Stimulated activated CD4-positive, alpha-beta T cell treated with anti-CD3 and anti-CD28 coated beads, Interleukin-4, amount 100 ng/mL, for 48 hours (primary cell): ENCODE measurements around the gene MEIKIN.

ENCODE experiments used
- DNase-seq, 2 donors: peaks; one replicate each; pipeline ENCODE4 v3.0.0-alpha.2; 2020; ENCODE audit warnings: low read depth in 2 of 2

The MEIKIN gene

GRCh38 chr5:131974016-131974415 is 28.6 kb upstream of the MEIKIN start:
- DNase-seq: no peak

- DNase-seq: no peak
Observed at GRCh38 chr5:131973089-131973712, 27.7 kb upstream of the MEIKIN start.

DNA sequence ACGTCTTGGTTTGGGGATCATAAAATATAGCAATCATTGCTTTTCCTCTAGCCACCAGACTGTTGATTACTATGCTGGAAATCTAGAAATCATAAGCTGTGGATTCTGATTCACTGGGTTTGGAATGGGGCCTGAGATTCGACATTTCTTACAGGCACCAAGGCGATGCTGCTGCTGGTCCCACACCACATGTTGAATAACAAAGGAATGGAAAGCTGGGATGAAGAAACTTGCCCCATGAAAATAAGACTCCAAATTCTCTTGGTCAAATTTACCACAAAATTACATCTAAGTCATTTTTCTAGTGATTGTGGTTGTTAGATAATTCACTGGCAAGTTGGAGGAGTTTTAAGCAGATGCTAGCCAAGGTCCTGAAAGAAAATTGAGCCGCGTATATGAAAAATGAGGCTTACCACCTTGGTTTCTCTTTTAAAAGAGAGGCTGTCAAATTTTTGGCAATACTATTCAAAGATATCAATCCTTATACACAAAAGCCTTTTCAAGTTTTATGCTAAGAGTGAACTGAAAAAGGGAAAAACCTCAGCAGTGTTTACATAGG is 23.0 kb upstream of the MEIKIN start:
- DNase-seq: no peak

DNA sequence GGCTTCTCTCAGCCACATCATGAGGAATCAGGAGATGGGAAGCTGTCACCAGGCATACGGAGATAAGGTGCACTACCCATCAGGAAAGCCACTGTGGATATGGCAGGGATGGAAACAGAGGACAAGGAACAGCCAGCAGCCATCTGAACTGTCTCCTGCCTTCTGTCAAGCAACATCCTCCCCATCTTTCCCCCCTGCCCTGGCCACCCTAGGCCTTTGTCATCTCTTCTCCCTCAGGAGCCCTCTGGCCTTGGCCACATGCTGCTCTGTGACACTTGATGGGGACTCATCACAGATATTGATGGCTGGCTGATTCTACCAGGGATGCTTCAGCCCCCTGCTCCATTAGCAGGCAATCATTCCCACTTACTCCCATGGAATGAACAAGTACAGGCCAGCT is 21.1 kb upstream of the MEIKIN start:
- DNase-seq: no peak

DNA sequence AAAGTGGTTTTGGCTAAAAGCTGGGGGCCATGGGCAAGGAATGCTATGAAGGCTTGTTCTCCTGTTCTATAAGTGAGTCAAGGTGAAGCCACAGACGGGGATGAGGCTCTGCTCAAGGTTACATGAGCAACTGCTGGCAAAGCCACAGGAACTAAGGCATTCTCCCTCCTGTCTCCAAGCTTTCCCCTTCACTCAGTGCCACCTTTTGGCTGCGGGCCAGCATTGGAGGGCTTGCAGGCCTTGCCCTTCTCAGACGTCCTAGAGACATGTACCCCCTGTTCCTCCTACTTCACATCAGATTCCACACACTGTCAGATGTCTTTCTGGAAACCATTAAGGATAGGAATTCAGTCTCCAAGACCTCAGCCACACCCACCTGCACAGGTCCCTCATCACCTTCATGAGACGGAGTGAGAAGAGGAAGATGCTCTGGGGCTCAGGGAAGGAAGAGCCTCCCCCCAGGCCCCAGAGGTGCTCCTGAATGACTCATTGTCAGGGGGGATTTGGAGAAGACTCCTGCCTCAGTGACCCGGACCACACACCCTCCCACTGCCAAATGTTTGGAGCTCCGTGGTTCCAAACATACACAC is 20.5 kb upstream of the MEIKIN start:
- DNase-seq: no peak

DNA sequence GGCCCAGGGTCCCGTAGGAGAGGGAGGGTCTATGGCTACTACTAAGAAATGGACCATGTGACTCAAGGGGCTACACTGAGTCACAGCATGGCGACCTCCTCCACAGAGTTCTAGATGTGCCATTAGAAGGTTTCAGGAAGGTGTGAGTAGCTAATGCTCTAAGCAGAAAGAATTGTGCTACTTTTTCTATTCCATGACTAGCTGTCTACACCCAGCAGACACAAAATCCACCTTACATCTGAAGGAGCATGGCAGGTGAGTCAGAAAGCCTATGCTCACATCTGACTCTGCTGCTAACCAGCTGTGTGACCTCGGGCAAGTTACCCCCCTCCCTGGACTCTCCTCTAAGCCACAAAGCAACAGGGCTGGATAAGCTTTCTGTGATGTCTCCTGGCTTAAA is 14.4 kb upstream of the MEIKIN start:
- DNase-seq: no peak

GRCh38 chr5:131959136-131959535 is 13.7 kb upstream of the MEIKIN start:
- no peak for DNase-seq

DNA sequence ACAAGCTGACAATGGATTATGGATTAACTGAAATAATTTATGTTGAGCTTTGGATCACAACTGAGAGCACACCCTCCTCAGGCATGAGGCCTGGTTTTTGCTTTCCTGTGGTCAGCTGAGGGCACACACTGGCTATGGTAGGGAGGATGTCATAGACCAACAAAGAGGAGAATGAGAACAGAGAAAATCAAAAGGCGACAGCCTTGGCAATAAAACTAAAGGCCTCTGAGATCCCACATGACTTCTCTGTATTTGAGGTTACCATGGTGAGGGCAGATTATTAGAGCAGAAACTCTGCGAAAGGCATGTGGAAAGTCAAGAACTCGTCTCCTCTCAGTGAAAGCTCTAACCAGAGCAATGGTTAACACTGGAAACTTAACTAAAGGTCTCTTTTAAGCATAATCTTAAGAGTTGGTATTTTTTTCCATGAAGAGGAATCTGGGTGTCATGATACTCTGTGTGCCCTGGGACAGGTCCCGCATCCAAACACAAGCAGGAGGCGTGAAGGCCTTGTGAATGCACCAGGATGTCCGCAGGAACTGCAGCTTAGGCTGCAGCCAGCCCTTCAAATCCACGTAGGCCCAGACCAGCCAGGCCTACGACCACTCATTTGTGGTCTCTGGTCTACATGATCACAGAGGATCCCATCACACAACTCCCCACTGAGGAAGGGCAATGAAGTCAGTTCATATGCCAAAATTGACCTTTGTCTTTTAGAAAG is 12.4 kb upstream of the MEIKIN start:
- no peak for DNase-seq

DNA sequence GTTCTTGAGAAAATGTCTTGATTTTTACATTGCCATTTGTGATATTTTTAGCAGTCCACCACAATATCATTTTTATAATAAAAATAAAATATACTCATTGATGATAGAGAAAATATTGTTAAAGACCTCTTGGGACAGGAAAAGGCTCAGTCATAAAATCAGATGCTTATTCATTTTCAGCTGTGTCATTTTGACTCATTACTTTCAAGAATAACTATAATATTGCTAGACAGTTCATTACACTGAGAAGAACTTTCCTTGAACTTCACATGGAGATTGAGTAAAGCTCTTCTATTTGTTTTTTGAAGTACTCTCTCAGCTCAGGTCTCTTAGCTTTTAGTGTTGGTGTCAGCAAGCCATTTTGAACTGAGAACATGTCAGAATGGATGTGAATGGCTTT is 8.5 kb upstream of the MEIKIN start:
- no peak for DNase-seq

DNA sequence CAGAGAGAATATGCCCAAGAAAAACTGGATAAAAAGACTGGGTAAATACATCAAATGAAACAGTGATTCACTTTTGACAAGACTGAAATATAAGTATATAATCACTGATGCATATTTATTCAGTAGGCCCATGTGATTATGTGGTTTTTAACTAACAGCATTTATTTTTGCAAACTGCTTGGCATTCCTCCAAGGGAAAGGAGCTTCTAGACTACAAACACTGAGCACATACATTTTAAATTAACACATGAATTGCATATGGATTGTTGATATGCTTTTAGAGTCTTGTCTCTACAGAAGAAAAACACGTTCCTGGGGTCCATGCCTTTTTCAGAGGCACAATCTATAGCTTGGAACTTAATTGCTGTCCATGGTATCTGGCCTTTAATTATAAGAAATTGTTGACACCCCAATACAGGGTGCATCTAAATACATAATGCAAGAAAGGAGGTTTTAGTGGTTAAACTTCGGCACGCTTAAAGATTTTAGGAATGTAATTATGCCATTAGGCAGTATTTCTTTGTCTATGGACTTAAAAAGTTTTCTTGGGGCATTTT is 6.9 kb upstream of the MEIKIN start:
- no peak for DNase-seq

GRCh38 chr5:131950706-131951105 is 5.2 kb upstream of the MEIKIN start:
- DNase-seq: no peak

DNA sequence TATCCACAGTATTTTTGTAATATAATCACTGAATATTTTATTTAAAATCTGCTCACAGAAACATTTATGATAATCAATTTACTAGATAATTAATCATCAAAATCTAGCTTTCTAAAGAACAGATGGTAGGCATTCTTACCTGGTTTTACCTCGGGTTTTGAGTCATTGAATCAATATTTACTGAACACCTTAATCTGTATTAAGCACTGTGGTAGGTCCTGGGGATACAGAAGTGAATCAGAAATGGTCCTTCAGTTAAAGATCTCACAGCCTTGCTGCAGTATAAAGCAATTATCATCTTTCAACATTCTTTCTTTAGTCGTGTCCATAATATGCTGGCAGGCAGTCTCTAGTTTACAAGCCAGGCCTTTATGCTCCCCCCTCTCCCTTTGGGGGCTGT is 2.0 kb upstream of the MEIKIN start:
- no peak for DNase-seq

DNA sequence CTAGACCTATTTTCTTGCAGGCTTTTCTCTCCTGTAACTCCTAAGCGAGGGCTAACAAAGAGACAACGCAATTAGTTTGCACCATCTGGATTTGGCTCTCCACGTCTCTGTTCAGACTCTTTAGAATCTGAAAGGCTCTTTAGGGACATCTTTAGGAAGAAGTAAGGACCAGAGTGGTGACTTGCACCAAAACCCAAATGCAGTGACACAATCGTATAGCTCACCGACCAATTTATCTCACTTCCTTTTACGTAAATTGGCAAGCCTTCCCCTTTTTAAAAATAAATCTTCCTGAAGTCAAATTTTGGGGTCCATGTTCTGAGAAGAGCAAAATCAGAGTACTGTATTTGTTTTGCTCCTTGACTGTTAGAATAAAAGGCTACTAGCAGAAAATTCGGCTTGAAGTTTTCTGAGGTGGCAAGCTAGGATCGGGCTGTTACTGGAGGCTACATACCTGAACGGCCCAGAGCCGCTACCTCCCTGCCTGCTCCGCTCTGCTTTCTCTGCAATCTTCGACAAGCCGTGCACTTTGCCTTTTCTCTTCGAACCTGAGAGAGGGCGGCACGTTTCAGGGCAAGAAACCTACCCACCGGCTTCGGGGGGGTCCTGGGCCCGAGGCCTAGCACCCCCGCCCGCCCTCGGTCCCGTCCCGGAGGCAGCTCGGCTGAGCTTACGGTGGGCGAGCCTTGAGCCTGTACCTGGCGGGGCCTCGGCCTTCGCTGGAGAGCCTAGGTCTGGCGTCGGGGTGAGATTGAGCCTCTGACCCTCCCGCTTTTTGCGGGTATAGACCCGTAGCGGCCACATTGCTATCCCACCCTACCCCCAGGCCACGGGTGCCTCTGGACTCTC is 537 bp downstream of the MEIKIN start:
- DNase-seq: no peak

DNA sequence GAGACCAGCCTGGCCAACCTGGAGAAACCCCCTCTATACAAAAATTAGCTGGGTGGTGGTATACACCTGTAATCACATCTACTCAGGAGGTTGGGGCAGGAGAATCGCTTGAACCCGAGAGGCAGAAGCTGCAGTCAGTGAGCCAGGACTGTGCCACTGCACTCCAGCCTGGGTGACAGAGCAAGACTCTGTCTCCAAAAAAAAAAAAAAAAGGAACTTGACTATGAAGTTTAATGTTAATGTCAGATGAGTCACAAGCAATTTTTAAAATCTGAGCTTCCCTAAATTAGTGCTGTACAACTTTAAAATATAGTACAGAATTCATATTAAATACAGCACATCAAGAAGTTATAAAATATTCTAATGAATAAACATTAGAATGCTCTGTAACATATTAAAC is 1.5 kb downstream of the MEIKIN start:
- DNase-seq: no peak

DNA sequence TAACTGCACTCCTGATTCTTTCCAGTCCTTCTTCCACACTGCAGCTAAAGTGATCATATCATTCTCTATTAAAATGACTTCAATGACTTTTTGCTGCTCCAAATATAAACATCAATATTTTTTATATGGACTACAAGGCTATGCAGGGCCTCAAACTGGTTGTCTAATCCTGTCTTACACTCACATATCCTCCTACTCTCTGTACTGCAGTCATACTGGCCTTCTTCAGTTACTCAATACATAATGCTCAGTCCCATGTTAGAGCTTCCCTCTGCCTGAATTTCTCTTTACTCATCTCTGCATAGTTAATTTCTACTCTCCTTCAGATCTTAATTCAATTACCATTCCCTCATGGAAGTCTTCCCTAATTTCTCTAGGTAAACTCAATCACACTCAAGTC is 3.4 kb downstream of the MEIKIN start:
- no peak for DNase-seq

DNA sequence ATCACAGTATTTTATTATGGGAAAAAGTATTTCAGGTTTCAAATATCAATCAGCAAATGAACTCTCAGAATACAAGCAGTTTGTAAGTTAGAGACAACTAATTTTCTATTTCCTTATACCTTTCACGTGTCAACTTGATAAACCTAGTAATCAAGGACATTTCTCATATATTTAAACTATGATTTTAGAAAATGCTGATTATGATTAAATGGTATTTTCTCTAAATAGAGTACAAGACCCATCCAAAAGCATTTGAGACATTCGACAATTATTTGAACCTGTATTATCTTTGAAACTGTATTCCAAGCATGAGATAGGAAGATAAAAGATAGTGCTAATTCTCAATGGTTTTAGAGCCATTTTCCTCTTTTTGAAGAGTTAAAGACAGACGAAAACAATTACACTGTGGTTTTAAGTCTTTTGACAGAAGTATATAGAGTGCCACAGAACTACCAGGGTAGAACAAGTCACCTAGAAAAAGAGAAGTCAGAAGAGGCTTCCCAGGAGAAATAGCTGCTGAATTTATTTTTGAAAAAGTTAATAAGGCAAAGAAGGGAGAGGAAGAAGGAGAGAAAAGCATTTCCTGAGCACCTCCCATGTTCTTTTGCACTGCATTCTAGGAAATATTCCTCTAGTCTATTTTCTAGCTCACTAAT is 5.6 kb downstream of the MEIKIN start:
- no peak for DNase-seq

- no peak for DNase-seq
Observed at GRCh38 chr5:131932235-131932634, 13.2 kb downstream of the MEIKIN start.

DNA sequence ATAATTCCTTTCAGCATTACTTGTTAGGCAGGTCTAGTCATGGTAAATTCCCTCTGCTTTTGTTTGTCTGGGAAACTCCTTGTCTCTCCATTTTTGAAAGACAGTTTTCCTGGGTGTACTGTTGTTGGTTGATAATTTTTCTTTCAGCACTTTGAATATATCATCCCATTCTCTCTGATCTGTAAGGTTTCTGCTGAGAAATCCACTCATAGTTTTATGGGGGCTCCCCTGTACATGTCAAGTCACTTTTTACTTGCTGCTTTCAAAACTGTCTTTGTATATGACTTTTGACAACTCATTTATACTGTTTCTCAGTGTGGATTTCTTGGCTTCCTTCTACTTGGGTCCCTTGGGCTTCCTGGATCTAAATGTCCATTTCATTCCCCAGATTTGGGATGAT is 16.5 kb downstream of the MEIKIN start:
- no peak for DNase-seq

DNA sequence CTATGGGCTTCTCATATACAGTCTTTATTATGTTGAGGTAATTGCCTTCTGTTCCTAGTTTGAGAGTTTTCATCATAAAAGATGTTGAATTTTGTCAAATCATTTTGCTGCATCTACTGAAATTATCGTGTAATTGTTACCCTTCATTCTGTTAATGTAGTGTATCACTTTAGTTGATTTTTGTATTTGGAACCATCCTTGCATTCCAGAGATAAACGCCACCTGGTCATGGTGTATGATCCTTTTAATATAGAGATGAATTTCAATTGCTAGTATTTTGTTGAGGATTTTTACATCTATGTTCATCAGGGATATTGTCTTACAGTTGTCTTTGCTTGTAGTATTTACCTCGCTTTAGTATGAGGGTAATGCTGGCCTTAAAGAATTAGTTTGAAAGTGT is 19.3 kb downstream of the MEIKIN start:
- no peak for DNase-seq

DNA sequence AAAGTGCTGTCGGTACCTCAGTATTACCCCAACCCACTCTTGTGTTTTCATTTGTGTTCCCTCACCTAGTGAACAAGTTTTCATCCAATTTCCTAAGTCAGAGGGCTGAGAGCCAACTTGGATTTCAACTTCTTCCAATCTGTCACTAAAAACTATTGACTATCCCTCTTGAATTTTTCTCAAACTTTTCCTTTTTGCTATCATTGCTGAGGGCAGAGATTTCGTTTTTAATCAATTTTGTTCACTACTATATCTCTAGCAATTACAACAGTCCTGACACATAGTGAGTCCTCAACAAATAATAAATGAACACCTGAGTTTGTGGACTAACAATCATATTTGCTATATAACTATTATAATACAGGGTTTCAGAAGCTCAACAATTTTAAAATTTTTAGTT is 29.0 kb downstream of the MEIKIN start:
- DNase-seq: no peak

DNA sequence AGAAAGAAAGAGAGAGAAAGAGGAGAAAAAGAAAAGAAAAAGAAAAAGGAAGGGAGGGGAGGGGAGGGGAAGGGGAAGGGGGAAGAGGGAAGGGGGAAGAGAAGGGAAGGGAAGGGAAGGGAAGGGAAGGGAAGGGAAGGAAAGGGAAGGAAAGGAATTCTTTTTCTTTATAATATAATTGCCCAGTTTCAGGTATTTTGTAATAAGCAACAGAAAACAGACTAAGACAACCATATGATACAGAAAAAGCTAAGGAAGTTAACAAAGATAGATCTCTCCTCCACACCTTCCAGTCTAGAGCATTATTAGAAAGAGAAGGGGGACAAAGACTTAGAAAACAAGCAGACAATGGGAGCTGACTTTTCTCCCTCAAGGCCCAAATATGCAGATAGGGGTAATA is 31.0 kb downstream of the MEIKIN start:
- no peak for DNase-seq
